NCI-H187 (cell line): ENCODE measurements around the gene CEP57.
"Not testable (repeated sequence)": the region's sequence is repeated elsewhere in the genome, so short reads cannot be mapped to it uniquely, and the experiment has no call there.

Experiments used
- DNase-seq, 2 experiments: peaks; one replicate each; lab custom pipeline; 2025; lab: John Stamatoyannopoulos, UW

CEP57 gene

DNA sequence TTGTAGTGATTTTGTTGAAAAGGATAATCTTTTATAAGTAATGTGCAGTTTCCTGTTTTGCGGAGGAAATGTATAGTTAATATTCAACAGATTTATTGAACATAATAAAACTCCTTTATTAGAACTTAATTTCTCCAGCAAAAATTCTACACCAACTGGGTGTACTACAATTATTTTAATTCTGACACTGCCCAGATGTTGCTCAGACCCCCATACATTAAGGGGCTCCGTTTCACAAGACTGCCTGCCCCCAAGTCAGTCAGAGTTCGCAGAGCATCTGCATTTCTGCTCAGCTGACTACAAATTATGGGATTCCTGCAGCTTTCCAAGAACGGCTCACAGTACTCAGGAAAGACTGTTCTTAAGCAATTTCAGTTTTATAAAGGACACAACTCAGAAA, 6.2 kb downstream of the CEP57 start:
- DNase-seq, result no peak

DNA sequence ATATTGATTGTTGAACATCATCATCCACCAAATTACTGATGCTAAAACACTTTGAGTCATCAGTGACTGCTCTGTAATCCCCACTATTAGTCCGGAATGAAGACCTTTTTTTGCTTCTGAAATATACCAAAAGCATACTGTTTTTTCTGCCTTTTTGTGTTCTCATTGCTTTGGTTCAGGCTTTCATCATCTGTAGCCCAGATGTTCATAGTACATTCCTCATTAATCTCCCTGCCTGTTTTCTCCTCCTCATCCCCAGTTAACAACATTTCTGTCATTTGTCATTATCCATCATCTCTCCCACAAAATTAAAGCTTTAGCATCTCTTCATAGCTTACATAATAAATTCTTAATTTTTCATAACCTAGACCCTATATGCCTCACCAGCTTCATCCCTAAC, 9.2 kb downstream of the CEP57 start:
- no peak for DNase-seq

- no peak for DNase-seq
These were observed 10.1 kb downstream of the CEP57 start for GRCh38 chr11:95800438-95800837.

DNA sequence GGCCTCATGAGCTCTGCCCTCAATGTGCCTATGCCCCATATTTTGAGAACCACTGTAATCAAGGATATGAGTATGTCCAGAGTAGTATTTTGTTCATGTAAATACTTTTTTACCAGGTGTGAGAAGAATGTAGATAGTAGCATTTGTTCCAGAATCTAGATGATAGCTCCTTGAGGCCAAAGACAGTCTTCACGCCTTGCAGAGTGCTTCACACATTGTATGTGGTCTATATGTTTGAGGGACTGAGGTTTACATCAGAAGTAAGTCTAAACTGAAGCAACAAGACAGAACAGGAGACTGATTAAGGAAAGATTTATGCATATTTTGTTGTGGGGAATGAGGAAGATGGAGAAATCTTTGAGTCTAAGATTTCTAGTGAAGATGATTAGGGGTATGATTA, 12.5 kb downstream of the CEP57 start:
- DNase-seq, result no peak

DNA sequence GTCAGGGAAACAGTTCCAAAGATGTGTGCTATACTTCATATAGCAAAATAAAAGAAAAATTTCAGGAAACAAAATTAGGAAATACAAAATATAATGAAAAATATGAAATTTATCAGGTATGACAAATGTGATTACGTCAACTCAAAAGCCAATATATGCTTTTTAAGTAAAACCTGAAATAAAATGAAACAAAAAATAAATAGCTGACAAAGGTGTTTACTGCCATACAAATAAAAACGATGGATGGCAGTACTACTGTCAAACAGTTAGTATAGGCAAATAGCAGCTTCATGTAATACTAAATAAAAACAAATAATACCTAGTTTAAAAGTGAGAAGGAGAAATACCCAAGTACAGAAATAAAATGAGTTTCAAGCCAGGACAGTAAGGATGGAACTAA, 13.7 kb downstream of the CEP57 start:
- no peak for DNase-seq

- no peak for DNase-seq
These were observed 15.6 kb downstream of the CEP57 start for GRCh38 chr11:95805869-95806268.

GRCh38 chr11:95806464-95806863, 16.2 kb downstream of the CEP57 start:
- DNase-seq, result not testable (repeated sequence)

GRCh38 chr11:95811052-95811451, 20.8 kb downstream of the CEP57 start:
- not testable (repeated sequence) for DNase-seq

DNA sequence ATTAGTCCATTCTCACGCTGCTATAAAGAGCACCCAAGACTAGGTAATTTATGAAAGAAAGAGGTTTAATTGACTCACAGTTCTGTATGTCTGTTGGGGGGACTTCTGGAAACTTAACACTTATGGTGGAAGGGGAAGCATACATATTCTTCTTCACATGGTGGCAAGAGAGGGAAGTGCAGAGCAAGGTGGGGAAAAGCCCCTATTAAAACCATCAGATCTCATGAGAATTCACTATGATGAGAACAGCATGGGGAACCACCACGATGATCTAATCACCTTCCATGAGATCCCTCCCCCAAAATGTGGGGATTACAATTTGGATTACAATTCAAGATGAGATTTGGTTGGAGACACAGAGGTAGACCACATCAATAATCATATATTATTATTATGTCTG, 25.7 kb downstream of the CEP57 start:
- DNase-seq, result no peak

GRCh38 chr11:95821640-95822039, 31.3 kb downstream of the CEP57 start:
- DNase-seq, result no peak

- no peak for DNase-seq
These were observed 37.4 kb downstream of the CEP57 start for GRCh38 chr11:95827696-95828095.

DNA sequence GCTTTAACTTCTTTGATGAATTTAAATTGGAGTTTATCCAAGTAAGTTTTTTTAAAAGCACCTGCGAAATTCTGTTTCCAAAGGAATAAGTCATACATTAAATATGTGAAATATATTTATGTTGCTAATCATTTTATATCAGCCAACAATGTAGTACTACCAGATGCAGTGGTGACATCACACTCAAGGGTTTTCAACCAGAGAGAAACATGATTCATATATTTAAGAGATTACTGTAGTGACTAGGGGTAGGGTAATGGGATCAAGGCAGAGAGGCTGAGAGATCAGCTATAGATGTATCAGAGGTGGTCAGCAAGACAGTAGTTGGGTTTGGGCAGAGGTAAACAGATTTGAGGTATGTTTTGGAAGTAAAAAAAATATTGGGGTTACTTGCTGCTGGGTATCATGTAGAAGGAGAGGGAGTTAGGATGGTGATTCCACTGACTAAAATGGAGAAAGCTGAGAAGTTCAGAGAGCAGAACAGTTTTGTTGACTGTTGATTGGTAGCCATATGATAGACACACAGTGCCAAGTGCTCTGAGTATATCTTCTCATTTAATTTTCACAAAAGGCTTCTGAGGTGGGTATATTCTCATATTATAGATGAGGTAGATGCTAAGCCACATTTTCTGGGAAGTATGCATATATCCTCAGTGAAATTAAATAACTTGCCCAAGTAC, 39.4 kb downstream of the CEP57 start:
- no peak for DNase-seq

- DNase-seq, result no peak
These were observed 41.0 kb downstream of the CEP57 start for GRCh38 chr11:95831198-95831883.

DNA sequence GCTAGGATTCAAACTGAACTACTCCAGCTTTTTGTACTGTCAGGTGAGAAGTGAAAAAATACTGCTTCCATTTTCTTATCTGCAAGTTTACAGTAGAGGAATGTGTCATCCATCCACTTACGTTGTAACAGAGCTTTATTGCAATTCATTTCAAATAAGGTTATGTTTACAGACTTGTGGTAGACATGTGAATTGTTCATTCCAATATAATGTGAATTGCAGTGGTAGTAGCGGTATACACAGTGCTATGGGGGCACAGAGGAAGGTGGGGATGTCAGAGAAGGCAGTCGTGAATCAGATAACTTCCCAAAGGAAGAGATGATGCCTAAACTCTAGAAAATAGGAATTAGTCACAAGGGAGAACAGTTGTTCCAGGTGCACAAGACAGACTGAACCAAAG, 42.5 kb downstream of the CEP57 start:
- DNase-seq, result no peak

DNA sequence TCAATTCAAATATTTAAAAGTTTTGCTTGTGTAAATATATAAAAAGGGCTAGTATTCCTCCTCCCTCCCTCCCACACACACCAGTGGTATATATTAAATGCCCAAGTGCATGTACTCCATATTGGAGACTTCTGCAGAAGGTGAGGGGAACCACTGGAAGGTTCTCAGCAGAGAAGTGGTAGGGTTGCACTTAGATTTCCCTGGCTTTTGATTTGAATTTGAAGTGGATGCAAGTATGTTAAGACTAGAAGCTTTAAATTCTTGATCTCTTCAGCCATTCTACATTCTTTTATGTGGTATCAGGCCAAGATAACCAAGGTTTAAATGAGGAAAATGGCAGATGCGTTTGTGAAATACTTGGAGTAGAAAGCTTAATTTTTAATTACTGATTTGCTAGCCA, 43.1 kb downstream of the CEP57 start:
- DNase-seq, result no peak

GRCh38 chr11:95835351-95835750, 45.1 kb downstream of the CEP57 start:
- no peak for DNase-seq

DNA sequence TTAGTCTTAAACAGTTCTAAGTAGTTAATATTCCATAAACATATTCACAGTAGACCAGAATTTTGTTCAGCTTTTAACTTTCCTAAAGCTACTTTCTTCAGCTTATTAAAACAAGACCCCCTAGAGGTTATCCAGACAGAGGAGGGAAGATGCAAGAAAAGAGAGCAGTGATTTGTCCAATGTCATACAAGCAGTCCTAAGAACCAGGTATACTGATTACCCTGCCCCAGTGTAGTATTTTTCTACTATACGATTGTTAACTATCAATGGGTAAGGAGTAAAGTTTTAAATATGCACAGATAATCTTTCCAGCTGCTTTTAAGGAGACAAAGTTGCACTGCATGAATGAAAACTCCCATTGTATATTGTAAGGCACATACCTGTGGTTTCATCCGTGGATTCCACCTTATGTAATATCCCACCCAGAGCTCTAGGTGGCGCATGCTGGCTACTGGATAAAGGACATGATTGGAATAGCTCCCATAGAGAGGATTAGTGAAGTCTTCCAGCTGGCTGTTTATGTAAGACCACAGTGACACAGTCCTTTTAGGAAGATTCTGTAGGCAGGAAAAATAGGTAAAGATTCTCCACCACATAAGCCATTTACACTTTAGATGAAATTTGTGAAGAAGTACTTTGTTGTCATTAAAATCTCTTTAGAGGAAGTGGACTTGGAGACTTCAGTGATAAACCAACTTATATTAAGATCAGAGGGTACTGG, 45.6 kb downstream of the CEP57 start:
- DNase-seq, result peak in 1 of 2 experiments; percentile 11

- no peak for DNase-seq
These were observed 54.9 kb downstream of the CEP57 start for GRCh38 chr11:95845167-95845566.

DNA sequence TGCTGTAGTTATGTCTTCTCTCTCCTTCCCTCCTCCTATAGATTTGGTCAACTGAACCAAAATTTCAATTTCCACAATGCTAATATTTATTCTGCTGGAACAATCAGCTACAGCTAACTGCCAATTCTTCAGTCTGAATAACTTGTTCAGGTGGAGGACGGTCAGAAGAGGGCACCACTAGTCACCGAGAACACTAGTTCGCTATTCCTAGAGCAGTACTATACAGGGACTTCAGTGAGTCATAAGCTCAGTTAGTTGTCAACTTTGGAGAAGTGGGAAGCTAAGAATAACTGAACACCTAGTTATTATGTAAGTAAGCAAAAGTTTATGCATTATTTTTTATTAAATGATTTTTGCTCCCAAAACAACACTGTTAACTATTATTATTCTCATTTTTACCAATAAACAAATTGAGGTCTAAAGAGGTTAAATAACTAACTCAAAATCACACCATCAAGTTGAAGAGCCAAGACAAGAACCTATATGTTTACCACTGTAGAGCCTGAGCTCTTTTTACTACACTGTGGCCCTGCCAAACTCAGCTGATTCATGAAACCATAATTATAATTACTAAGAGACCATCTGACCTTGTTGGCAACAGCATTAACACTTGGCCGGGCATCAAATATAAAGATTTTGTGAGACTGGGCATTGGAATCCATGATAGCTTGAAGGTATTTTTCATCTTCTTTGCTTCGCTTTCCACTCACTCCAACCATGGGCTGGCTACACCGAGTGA, 59.0 kb downstream of the CEP57 start:
- DNase-seq, result no peak

GRCh38 chr11:95850137-95850536, 59.8 kb downstream of the CEP57 start:
- DNase-seq, result no peak

GRCh38 chr11:95853138-95853537, 62.8 kb downstream of the CEP57 start:
- DNase-seq, result no peak

- DNase-seq, result no peak
These were observed 63.6 kb downstream of the CEP57 start for GRCh38 chr11:95853862-95854261.
